A172 (cell line): ENCODE results near the gene ZSCAN30. TPM values are rescaled to one million over a fixed set of nuclear protein-coding genes. Genes with fewer than 3 reads are reported as not detected.
A peak's percentile ranks its signal among the peaks of the same experiment; 100 is the strongest.

Source experiments
- DNase-seq: peaks from one replicate; pipeline ENCODE4 v3.0.0-alpha.2; 2015; ENCODE audit warnings: low spot score
- total RNA-seq: library from RNA; depleted of rRNA; stranded (reverse); fragments of >200 nt; shearing (Covaris generic); gene quantifications from 2 replicates; pipeline ENCODE4 v1.2.3, GENCODE V29; 2014; rRNA removed

The ZSCAN30 gene
- total RNA-seq, result 19.5 and 20.2 TPM in 2 replicates

- DNase-seq, result peak; percentile 94
These were observed at the start of gene ZSCAN30 for GRCh38 chr18:35290094-35290735. Gene ZSCAN30, minus strand, starts transcription at chr18:35290229. Its CDS starts 25,877 bp downstream, at chr18:35264352.

GRCh38 chr18:35337286-35337685 lies 47.3 kb upstream of the ZSCAN30 start:
- no peak for DNase-seq

GRCh38 chr18:35335866-35336265 lies 45.8 kb upstream of the ZSCAN30 start:
- no peak for DNase-seq

GRCh38 chr18:35334821-35335220 lies 44.8 kb upstream of the ZSCAN30 start:
- DNase-seq, result no peak

- no peak for DNase-seq
These were observed 44.2 kb upstream of the ZSCAN30 start for GRCh38 chr18:35334212-35334611.

- DNase-seq, result no peak
These were observed 41.5 kb upstream of the ZSCAN30 start for GRCh38 chr18:35331367-35332087.

GRCh38 chr18:35328868-35329267 lies 38.8 kb upstream of the ZSCAN30 start:
- no peak for DNase-seq

- no peak for DNase-seq
These were observed 36.8 kb upstream of the ZSCAN30 start for GRCh38 chr18:35326695-35327387.

- no peak for DNase-seq
These were observed 35.1 kb upstream of the ZSCAN30 start for GRCh38 chr18:35324926-35325655.

- no peak for DNase-seq
These were observed 32.7 kb upstream of the ZSCAN30 start for GRCh38 chr18:35322486-35323458.

- DNase-seq, result peak; percentile 36
These were observed 21.5 kb upstream of the ZSCAN30 start for GRCh38 chr18:35311496-35311895.

GRCh38 chr18:35306588-35307250 lies 16.7 kb upstream of the ZSCAN30 start:
- DNase-seq, result no peak

GRCh38 chr18:35303610-35304009 lies 13.6 kb upstream of the ZSCAN30 start:
- DNase-seq, result no peak

GRCh38 chr18:35296060-35296459 lies 6.0 kb upstream of the ZSCAN30 start:
- DNase-seq, result no peak

- DNase-seq, result no peak
These were observed 1.1 kb upstream of the ZSCAN30 start for GRCh38 chr18:35291166-35291565.

- DNase-seq, result no peak
These were observed 319 bp downstream of the ZSCAN30 start for GRCh38 chr18:35289727-35290093.

- DNase-seq, result no peak
These were observed 736 bp downstream of the ZSCAN30 start for GRCh38 chr18:35289293-35289692.

- DNase-seq, result no peak
These were observed 5.2 kb downstream of the ZSCAN30 start for GRCh38 chr18:35284841-35285240.

GRCh38 chr18:35283923-35284794 lies 5.9 kb downstream of the ZSCAN30 start:
- DNase-seq, result peak; percentile 10
